ENCODE measurements around the gene CENPP.
A peak's percentile ranks its signal among the peaks of the same experiment; 100 is the strongest.

CENPP gene

DNA sequence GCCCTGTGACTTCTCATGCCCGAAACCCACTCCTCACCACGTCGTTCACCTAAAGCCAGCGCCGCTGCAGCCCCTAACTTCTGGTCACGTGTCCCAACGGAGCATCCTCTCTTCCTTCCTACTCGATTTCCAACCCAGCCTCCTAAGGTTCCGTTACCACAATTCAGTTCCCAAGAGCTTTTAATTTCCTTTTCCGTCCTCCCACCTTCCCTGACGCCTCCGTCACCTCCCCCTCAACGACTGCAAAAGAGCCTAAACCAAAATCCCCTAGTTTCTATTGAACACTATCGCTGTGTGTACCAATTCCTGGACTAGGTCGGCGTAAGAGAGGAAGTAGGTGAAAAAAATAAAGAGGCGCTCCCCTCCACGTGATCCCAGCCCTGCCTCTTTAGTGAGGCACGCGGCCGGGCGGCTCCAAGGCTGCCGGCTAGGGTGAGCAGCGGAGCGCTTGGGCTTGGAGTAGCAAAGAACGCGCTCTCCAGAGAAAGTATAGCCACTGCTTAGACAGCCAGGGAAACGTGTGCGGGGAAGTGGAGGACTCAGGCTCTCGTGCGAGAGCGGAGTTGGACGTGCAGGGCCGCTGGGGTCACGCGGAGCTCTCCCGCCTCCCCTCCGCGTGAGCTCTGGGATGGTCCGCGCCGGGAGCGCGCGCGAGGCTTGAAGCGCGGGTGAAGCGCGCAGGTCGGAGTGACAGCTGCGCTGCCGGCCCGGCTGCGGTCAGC is at the start of gene CENPP, which contains the start of gene NOL8:
CENPP (plus strand) TSS at position 685 of the 722 bp plus-strand sequence.
NOL8 (minus strand) TSS at position 82 of the 722 bp plus-strand sequence. CDS start 1,189 bp downstream, outside the sequence.
- peak; percentile 92 for DNase-seq

DNA sequence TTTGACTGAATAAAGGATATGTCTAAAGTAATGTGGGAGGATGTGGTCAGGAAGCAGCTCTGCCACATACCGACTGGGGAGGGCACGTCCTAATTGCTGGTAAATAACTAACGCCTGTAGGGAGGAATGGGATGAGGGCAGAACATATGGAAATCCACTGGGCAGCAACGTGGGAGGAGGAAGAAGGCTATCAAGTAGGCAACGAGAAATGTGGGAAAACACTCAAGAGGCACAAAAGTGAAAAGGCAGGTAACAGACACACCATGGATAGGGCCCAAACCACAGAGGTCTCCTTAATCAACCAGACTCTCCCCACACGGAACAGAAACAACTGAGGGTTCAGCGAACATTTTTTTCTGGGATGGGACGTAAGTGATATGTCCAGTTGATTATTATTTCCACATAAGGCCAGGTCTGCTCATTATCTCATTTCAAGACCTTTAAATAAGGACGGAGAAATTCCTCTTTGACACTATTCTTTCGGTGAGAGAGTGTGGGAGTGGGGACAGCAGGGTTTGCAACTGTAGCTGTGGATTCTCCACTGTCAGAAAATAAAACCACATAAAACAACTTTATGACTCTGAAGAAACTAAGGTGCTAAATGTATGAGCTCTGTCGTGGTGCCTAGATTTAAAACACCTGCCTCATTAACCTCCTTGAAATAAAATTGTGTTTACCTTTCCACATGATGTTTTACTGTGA is 49.3 kb upstream of the CENPP start:
- DNase-seq, result no peak

GRCh38 chr9:92278110-92278509 is 47.6 kb upstream of the CENPP start:
- DNase-seq, result no peak

DNA sequence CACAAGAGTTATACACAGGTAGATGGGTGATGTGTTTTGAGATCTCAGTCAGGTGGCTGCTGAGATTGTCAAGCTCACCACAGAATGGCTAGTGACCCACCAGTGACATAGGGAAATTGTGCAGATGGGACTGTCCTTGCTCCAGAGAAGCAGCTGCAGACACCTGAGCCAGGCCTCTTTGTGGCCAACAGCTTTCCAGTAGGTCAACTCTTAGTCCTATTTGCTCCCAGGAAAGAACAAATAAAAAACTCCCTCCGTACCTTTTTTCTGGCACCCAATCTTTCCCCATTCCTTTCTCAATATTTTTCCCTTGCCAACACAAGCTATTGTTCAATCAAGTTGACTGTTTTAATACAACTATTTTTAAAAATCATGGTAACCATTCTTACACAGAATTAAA is 46.5 kb upstream of the CENPP start:
- DNase-seq, result no peak

DNA sequence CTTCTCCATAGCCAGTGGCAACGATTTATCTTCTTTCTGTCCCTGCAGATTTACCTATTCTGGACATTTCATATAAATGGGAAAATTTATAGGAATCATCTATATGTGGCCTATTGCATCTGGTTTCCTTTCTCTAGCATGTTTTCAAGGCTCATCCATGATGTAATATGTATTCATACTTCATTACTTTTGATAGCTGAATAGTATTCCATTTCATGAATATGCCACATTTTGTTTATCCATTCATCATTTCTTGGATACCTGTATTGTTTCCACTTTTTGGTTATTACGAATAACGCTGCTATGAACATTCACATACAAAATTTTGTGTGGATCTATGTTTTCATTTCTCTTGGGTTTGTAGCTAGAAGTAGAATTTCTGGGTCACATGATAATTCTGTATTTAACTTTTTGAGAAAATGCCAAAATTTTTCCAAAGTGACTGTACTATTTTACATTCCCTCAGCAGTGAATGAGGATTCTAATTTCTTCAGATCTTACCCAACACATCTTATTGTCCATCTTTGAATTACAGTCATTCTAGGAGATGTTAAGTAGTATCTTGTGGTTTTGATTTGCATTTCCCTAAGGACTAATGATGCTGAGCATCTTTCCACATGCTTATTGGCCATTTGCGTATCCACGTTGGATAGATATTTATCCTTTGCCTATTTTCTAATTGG is 35.9 kb upstream of the CENPP start:
- no peak for DNase-seq

- no peak for DNase-seq
Measured at GRCh38 chr9:92290785-92291429, 34.8 kb upstream of the CENPP start.

GRCh38 chr9:92291577-92291976 is 34.2 kb upstream of the CENPP start:
- no peak for DNase-seq

DNA sequence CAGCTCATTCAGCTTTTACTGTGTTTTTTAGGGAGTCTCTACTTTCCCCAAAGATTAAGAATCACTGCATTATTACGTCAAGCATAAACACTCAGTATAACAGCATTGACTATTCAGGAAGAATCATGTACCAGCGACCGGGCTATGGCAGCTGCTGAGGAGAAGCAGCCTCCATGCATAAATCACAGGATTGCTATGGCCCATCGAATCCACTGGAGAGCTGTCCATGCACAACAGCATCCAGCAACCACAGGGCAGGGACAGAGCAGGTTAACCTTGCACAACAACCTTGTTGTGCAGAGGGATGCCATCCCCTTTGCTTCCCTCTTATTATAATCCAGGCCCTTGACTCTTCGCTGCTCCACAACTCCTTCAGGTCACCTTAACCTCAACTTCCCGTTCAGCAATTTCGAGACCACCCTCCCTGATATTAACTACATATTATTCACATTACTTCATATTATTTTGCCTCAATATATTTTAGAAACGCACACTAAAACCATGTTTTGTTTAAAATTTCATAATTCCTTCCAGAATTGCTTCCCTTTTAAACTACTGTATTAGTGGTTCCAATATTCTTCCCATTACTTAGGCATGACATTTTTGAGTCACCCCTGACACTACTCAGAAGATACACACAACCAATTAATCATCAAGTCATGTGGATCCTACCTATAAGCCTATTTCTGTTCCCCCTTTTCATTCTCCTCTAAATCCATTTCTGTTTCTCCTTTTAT is 33.2 kb upstream of the CENPP start:
- peak; percentile 61 for DNase-seq

GRCh38 chr9:92293075-92293354 is 32.7 kb upstream of the CENPP start:
- DNase-seq, result no peak

DNA sequence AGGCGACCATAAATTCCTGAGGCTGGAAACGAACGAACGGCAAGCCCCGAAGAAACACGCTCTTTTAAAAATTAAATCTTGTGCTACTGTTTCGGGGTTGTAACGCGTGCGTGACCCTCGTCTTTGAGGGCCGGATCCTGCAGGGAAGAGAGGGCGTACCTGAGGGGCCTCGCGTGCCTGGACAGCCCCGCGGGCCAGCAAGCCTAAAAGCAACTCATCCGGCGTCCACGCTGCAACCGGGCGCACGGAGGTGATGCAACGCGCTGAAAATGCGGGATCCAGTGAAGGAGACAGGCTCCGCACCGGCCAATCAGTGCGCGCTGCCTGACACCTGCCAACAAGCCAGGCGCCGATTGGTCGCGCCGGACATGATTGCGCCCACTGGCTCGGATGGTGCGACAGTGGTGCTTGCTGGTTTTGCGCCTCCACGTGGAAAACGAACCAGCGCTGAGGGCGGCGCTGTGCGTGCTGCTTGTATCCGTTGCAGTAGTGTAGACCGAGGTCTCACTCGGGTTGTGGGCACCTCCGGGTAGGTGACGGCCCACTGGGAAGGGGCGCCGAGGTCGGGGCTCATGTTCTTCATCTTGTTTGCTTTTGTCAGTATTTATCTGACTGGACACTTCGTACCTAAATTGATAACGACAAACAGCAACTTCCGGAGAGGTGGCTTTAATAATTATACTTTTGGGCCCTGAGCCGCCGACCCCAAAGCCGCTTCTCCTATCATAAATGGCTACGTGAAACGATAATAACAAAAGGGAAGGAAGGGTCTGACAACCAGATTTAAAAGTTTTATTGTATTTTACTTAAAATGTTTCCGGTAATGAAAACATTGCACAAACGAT is 32.1 kb upstream of the CENPP start, which contains the start of gene IARS1:
IARS1 (minus strand) TSS at position 246 of the 845 bp plus-strand sequence. CDS start 4,278 bp downstream, outside the sequence.
- DNase-seq, result peak; percentile 100

GRCh38 chr9:92294297-92294676 is 31.5 kb upstream of the CENPP start:
- peak; percentile 61 for DNase-seq

DNA sequence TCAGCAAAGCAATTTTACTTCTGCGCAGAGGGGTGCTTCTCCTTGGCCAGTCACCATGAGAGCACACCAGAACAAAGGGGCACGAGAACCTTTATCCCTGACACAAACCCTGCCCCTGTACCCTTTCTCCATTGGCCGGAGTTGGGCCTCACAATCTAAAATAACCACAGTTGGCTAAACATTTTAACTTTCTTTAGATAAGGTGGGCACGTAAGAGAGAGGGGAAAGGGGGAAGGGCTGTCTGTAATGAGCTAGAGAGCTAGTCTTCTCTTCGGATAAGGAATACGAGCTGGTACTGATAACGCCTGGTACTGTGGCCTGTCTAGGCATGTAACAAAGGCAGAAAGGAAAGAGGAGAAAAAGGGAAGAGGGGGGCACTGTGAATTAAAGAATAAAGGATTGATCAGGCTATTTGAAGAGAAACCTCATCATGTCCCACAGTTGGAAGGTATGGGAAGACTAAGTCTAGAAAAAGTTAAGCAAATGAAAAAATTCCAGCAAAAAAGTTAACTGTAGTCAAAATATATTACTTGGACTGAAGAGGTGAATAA is 30.4 kb upstream of the CENPP start:
- no peak for DNase-seq

GRCh38 chr9:92295827-92296258 is 29.9 kb upstream of the CENPP start:
- peak; percentile 78 for DNase-seq

- DNase-seq, result no peak
Measured at GRCh38 chr9:92297611-92298010, 28.1 kb upstream of the CENPP start.

GRCh38 chr9:92298036-92298435 is 27.7 kb upstream of the CENPP start:
- DNase-seq, result no peak

- DNase-seq, result no peak
Measured at GRCh38 chr9:92299116-92299515, 26.6 kb upstream of the CENPP start.

- DNase-seq, result no peak
Measured at GRCh38 chr9:92300936-92301335, 24.8 kb upstream of the CENPP start.

DNA sequence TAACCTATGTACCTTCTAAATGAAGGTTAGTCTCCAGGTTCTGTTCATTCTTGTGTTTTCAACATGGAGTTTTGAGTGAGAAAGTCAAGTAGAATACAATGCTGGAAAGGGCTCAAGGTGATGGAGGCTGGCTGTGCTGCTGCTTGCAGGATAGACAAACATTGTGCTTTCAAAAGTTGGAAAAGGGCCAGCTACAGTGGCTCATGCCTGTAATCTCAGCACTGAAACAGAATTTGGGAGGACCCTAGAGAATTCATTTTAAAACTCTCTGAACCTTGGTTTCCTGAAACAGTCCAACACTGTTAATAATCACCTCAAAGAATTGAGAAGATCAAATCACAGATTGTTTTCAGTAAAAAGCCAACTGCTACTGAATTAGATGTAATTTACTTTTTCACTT is 16.9 kb upstream of the CENPP start:
- DNase-seq, result no peak

DNA sequence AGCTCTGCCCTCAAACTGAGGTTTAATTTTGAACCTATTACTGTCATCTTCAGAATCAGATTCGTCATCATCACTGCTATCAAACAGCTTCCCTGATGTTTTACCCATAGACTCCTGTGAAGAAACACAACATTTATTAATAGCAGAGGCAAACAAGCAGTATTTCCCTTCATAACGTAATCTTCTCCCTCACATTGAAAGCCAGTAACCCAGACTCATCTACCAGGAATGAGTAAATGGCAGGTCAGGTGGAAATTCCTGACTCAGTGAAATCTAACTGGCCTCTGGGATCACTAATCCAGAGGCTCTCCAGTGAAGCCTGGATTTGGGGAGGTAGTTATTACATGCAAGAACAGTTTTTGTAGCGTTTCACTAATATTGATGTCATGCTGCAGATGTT is 15.2 kb upstream of the CENPP start:
- DNase-seq, result no peak

GRCh38 chr9:92312887-92313623 is 12.7 kb upstream of the CENPP start:
- no peak for DNase-seq

GRCh38 chr9:92313624-92314012 is 12.1 kb upstream of the CENPP start:
- no peak for DNase-seq
